CD14-positive monocyte (primary cell): ENCODE data around the gene LPCAT4. TPM values are rescaled to one million over a fixed set of nuclear protein-coding genes. Genes with fewer than 3 reads are reported as not detected.
"Not testable (repeated sequence)": the region's sequence is repeated elsewhere in the genome, so short reads cannot be mapped to it uniquely, and the experiment has no call there.

Experiments used
- DNase-seq, 3 donors: peaks; one replicate each; pipeline ENCODE4 v3.0.0-alpha.2; 2011 to 2022
- H2AFZ ChIP-seq: 2 replicates; pipeline ENCODE4 v1.6.0; 2012; ENCODE audit warnings: mild to moderate bottlenecking, low read depth, low read length, inconsistent platforms; ENCODE audit not compliant: insufficient read depth, poor library complexity, severe bottlenecking
- H3K27ac ChIP-seq, 2 donors: 1 replicate in 1 of 2; 2 replicates in 1 of 2; pipeline ENCODE4 v1.5.1; 2012 to 2013; ENCODE audit warnings: low read length in 2 of 2, control low read depth in 1 of 2, inconsistent platforms in 1 of 2, low read depth in 1 of 2, mild to moderate bottlenecking in 1 of 2
- H3K27me3 ChIP-seq, 2 donors: one replicate each; pipeline versions ENCODE4 v1.6.0 to v1.6.1; 2011 to 2013; ENCODE audit warnings: low read length in 2 of 2; ENCODE audit not compliant: control insufficient read depth in 2 of 2, insufficient read depth in 2 of 2
- H3K36me3 ChIP-seq, 2 donors: replicated peaks in 1 of 2; 1 replicate in 1 of 2; 2 replicates in 1 of 2; pipeline versions ENCODE4 v1.5.1 to v1.6.1; 2012 to 2013; ENCODE audit warnings: low read length in 2 of 2, control low read depth in 1 of 2, inconsistent platforms in 1 of 2, mild to moderate bottlenecking in 1 of 2; ENCODE audit not compliant: insufficient read depth in 2 of 2, control insufficient read depth in 1 of 2
- H3K4me1 ChIP-seq, 2 donors: 1 replicate in 1 of 2; 2 replicates in 1 of 2; pipeline versions ENCODE4 v1.5.1 to v1.6.1; 2012 to 2013; ENCODE audit warnings: low read length in 2 of 2, control low read depth in 1 of 2, inconsistent platforms in 1 of 2, mild to moderate bottlenecking in 1 of 2, moderate library complexity in 1 of 2; ENCODE audit not compliant: insufficient read depth in 2 of 2, control insufficient read depth in 1 of 2
- H3K4me2 ChIP-seq: replicated peaks from 2 replicates; pipeline ENCODE3; 2012; ENCODE audit warnings: low read length, moderate library complexity, mild to moderate bottlenecking; ENCODE audit not compliant: poor library complexity, severe bottlenecking; ENCODE audit errors: extremely low read depth
- H3K4me3 ChIP-seq, 3 experiments: fragments of 200-600 bp in 1 of 3; sonication (generic) in 1 of 3; replicated peaks in 1 of 3; 1 replicate in 2 of 3; 2 replicates in 1 of 3; pipeline ENCODE4 v1.5.1; 2011 to 2013; ENCODE audit warnings: low read length in 3 of 3, mild to moderate bottlenecking in 3 of 3, control low read depth in 2 of 3, low read depth in 2 of 3, inconsistent platforms in 1 of 3, moderate library complexity in 1 of 3
- H3K79me2 ChIP-seq: 2 replicates; pipeline ENCODE4 v1.6.0; 2012; ENCODE audit warnings: mild to moderate bottlenecking, control low read depth, inconsistent platforms, low read length, moderate library complexity; ENCODE audit not compliant: insufficient read depth
- H3K9ac ChIP-seq: 2 replicates; pipeline ENCODE4 v1.6.0; 2017; ENCODE audit warnings: low read length, mild to moderate bottlenecking; ENCODE audit not compliant: insufficient read depth, poor library complexity, severe bottlenecking
- H3K9me3 ChIP-seq, 2 donors: replicated peaks in 1 of 2; 1 replicate in 1 of 2; 2 replicates in 1 of 2; pipeline versions ENCODE4 v1.5.1 to v1.6.1; 2012 to 2013; ENCODE audit warnings: low read length in 2 of 2, control low read depth in 1 of 2; ENCODE audit not compliant: control insufficient read depth in 1 of 2, insufficient read depth in 1 of 2
- H4K20me1 ChIP-seq: 2 replicates; pipeline ENCODE4 v1.6.0; 2012; ENCODE audit warnings: mild to moderate bottlenecking, low read length, control low read depth, moderate library complexity; ENCODE audit not compliant: insufficient read depth
- H3K27ac Mint-ChIP-seq, 7 donors: one replicate each; pipeline ENCODE4 v1.8.0; 2020; ENCODE audit warnings: mild to moderate bottlenecking in 7 of 7, mixed read lengths in 7 of 7, moderate library complexity in 6 of 7, inconsistent platforms in 2 of 7
- H3K27me3 Mint-ChIP-seq, 3 donors: one replicate each; pipeline ENCODE4 v1.8.0; 2021 to 2022; ENCODE audit warnings: low read depth in 3 of 3, mild to moderate bottlenecking in 3 of 3, mixed read lengths in 3 of 3, moderate library complexity in 3 of 3, inconsistent platforms in 1 of 3
- H3K36me3 Mint-ChIP-seq, 2 donors: one replicate each; pipeline ENCODE4 v1.8.0; 2020; ENCODE audit warnings: mixed read lengths in 2 of 2, inconsistent platforms in 1 of 2, mild to moderate bottlenecking in 1 of 2
- H3K4me1 Mint-ChIP-seq: one replicate; pipeline ENCODE4 v1.8.0; 2020; ENCODE audit warnings: mild to moderate bottlenecking, mixed read lengths
- H3K4me3 Mint-ChIP-seq, 2 donors: one replicate each; pipeline ENCODE4 v1.8.0; 2020; ENCODE audit warnings: mild to moderate bottlenecking in 2 of 2, mixed read lengths in 2 of 2, moderate library complexity in 1 of 2
- H3K9me3 Mint-ChIP-seq, 7 donors: one replicate each; pipeline ENCODE4 v1.8.0; 2020 to 2022; ENCODE audit warnings: mixed read lengths in 7 of 7, mild to moderate bottlenecking in 6 of 7, moderate library complexity in 6 of 7, inconsistent platforms in 2 of 7
- WGBS: methylation state at CpG from one replicate; pipeline ENCODE4 v1.1.5; 2013; ENCODE audit warnings: missing lambda C conversion rate; ENCODE audit not compliant: insufficient coverage; 5-methylcytosine and 5-hydroxymethylcytosine counted together
- intact Hi-C, 2 donors: fragments of 100-400 bp; cut with micrococcal nuclease; formaldehyde crosslinking; loops; one replicate each; pipeline versions ENCODE4 v1.15.0 to v1.15.1; 2023
- polyA plus RNA-seq, 3 donors: library from polyadenylated mRNA; depleted of rRNA in 1 of 3; unstranded in 2 of 3; stranded (reverse) in 1 of 3; fragments of 300-500 nt in 2 of 3; fragments of >200 nt in 1 of 3; fragmentation: Illumina TruSeq in 2 of 3; gene quantifications; 1 replicate in 2 of 3; 2 replicates in 1 of 3; pipeline ENCODE4 v1.2.3, GENCODE V29; 2012 to 2021
- TF ChIP-seq, protein P1 (sequence below): fragments of 200-600 bp; IDR thresholded peaks from one replicate; pipeline ENCODE4 v1.8.0; 2022; ENCODE audit warnings: antibody characterized with exemption, mild to moderate bottlenecking

LPCAT4 gene
- polyA plus RNA-seq, 3 donors: 3.3 to 39.5 (median 4.2) TPM

GRCh38 chr15:34347951-34348638 lies 18.9 kb downstream of the LPCAT4 start:
- Histone ChIP-seq H3K36me3 (no peaks in the 10 kb centered on the region), H3K4me2 (no peak overlapping the region), H3K4me3 (no peak overlapping the region), H4K20me1 (no peaks in the 10 kb centered on the region), H3K4me1 (no peaks in the 10 kb centered on the region), H3K27ac (no peak overlapping the region), H2AFZ (peak overlapping the region; percentile 3), H3K27me3 (no peaks in the 10 kb centered on the region), H3K79me2 (no peaks in the 10 kb centered on the region), H3K9ac (no peak overlapping the region), H3K9me3 (no peaks in the 10 kb centered on the region)
- TF ChIP-seq, protein P1, sequence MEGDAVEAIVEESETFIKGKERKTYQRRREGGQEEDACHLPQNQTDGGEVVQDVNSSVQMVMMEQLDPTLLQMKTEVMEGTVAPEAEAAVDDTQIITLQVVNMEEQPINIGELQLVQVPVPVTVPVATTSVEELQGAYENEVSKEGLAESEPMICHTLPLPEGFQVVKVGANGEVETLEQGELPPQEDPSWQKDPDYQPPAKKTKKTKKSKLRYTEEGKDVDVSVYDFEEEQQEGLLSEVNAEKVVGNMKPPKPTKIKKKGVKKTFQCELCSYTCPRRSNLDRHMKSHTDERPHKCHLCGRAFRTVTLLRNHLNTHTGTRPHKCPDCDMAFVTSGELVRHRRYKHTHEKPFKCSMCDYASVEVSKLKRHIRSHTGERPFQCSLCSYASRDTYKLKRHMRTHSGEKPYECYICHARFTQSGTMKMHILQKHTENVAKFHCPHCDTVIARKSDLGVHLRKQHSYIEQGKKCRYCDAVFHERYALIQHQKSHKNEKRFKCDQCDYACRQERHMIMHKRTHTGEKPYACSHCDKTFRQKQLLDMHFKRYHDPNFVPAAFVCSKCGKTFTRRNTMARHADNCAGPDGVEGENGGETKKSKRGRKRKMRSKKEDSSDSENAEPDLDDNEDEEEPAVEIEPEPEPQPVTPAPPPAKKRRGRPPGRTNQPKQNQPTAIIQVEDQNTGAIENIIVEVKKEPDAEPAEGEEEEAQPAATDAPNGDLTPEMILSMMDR: no peak
- Mint-ChIP-seq H3K27ac (peak overlapping the region in 1 of 7 donors; percentile 6), H3K4me1 (no peaks in the 10 kb centered on the region), H3K36me3 (no peaks in the 10 kb centered on the region), H3K9me3 (peaks cover 0 to 2% (median 0%) of the 10 kb centered on the region in 7 donors), H3K27me3 (peaks cover 0 to 3% (median 2%) of the 10 kb centered on the region in 3 donors), H3K4me3 (no peak overlapping the region)
- WGBS: 89% methylated on average over 13 of the region's 13 CpGs
- intact Hi-C loops: no loop called here
- no peak for DNase-seq

DNA sequence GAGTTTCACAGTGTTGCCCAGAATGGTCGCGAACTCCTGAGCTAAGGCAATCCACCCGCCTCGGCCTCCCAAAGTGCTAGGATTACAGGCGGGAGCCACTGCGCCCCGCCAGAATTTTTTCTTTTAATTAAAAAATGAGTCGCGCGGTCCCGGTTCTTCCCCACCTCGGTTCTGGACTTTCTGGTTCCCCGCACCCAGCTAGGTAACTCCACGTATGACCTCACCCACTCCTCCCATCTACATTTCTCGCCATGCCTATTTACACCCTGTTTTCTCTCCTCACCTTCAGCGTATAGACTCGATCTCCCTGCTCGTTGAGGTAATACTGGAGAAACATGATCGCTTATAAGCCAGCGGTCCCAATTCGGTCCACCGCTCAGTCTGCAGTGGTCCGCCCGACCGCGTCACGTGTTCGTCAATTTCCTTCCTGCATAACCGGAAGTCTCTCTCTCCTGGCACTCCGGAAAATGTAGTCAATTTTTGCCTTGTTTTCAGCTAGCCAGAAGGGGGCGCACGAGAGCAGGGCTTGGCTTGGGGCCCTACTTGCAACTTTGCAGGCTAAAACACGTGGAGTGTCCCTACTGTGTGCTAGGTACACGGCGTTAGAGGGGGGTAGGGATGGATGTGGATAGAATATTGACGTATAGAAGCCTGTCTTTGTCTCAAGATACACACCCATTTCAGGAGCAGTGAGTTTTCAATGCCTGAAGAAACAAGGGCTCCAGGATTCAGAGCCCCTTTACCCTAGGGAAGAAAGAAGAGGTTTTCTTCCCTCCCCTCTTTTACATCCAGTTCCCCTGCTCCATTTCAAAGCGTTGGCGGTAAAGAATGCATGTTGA lies 24.0 kb downstream of the LPCAT4 start, which contains the start of the genes NOP10 and NUTM1:
NOP10 (minus strand) TSS at position 400 of the 839 bp plus-strand sequence; CDS start at position 337, 63 bp downstream.
NUTM1 (plus strand) TSS at position 579 of the 839 bp plus-strand sequence. CDS start 382 bp downstream, outside the sequence.
- Histone ChIP-seq H3K4me1 (peaks cover 26 to 29% of the 10 kb centered on the region in 2 donors), H3K36me3 (peaks cover 0 to 31% of the 10 kb centered on the region in 2 donors), H2AFZ (peak within 1 kb of the TSS; percentile 85), H3K9ac (peak within 1 kb of the TSS; percentile 69), H3K9me3 (no peaks in the 10 kb centered on the region), H3K79me2 (peaks cover 50% of the 10 kb centered on the region), H3K27ac (peak within 1 kb of the TSS; percentile 43 to 86), H3K27me3 (no peaks in the 10 kb centered on the region), H3K4me2 (peak within 1 kb of the TSS; percentile 72), H4K20me1 (peaks cover 23% of the 10 kb centered on the region), H3K4me3 (peak within 1 kb of the TSS; percentile 62 to 96 (median 96))
- H3K9me3 Mint-ChIP-seq: no peaks in the 10 kb centered on the region
- peaks cover 20 to 30% of the 10 kb centered on the region in 2 donors for H3K36me3 Mint-ChIP-seq
- H3K4me3 Mint-ChIP-seq: no peak within 1 kb of the TSS
- peak; percentile 90 to 93 (median 91) for DNase-seq
- WGBS: 0% methylated on average over 33 of the region's 38 CpGs
- TF ChIP-seq, protein P1: peak; percentile 95
- peak within 1 kb of the TSS in 2 of 7 donors; percentile 26 to 84 for H3K27ac Mint-ChIP-seq
- H3K27me3 Mint-ChIP-seq: peaks cover 0 to 2% (median 2%) of the 10 kb centered on the region in 3 donors
- intact Hi-C loops: loop anchor here (1.0 to 5.0 kb wide), 3 partner anchors 24 to 101 kb away; partner anchors contain the start of gene LPCAT4 (in 2 of the 2)
- H3K4me1 Mint-ChIP-seq: peaks cover 28% of the 10 kb centered on the region

GRCh38 chr15:34342213-34342736 lies 24.7 kb downstream of the LPCAT4 start:
- Histone ChIP-seq H2AFZ (peak overlapping the region; percentile 85), H3K4me3 (peak overlapping the region; percentile 62 to 96 (median 96)), H3K27ac (peak overlapping the region; percentile 43 to 86), H3K79me2 (peaks cover 55% of the 10 kb centered on the region), H3K9ac (peak overlapping the region; percentile 69), H3K4me1 (peaks cover 27 to 30% of the 10 kb centered on the region in 2 donors), H3K36me3 (peaks cover 0 to 31% of the 10 kb centered on the region in 2 donors), H3K4me2 (peak overlapping the region; percentile 72), H4K20me1 (peaks cover 23% of the 10 kb centered on the region)
- 0% methylated on average over 1 of the region's 26 CpGs for WGBS
- not testable (repeated sequence) for H3K9me3 ChIP-seq, H3K9me3 Mint-ChIP-seq, H3K27me3 ChIP-seq, H3K27me3 Mint-ChIP-seq, H3K4me3 Mint-ChIP-seq, DNase-seq
- H3K4me1 Mint-ChIP-seq: peaks cover 28% of the 10 kb centered on the region
- peaks cover 20 to 30% of the 10 kb centered on the region in 2 donors for H3K36me3 Mint-ChIP-seq
- intact Hi-C loops: loop anchor here (2.0 to 5.0 kb wide), 2 partner anchors 25 to 100 kb away; partner anchors contain the start of gene LPCAT4 (in 1 of the 2)
- H3K27ac Mint-ChIP-seq: peak overlapping the region in 1 of 7 donors; percentile 84
